OCI-LY1 (cell line): ENCODE results near the gene ALPK1.

Experiments used
- H2AFZ ChIP-seq: fragments of 200-600 bp; sonication (generic), shearing (Covaris generic); 2 replicates; pipeline ENCODE4 v1.6.0; 2014; ENCODE audit warnings: antibody characterized with exemption, mild to moderate bottlenecking, low read length
- H3F3A ChIP-seq: fragments of 200-600 bp; sonication (generic), shearing (Covaris generic); 2 replicates; pipeline ENCODE4 v1.6.0; 2014; ENCODE audit warnings: mild to moderate bottlenecking, antibody characterized with exemption, low read length, moderate library complexity; ENCODE audit not compliant: insufficient read depth
- H3K27ac ChIP-seq: fragments of 200-600 bp; sonication (generic); 2 replicates; pipeline ENCODE4 v1.5.1; 2014; ENCODE audit warnings: low read length, mixed run types, mild to moderate bottlenecking, low read depth; ENCODE audit not compliant: poor library complexity, severe bottlenecking
- H3K27me3 ChIP-seq: fragments of 200-600 bp; sonication (generic); 2 replicates; pipeline ENCODE4 v1.6.0; 2014; ENCODE audit warnings: antibody characterized with exemption, mild to moderate bottlenecking, low read length, moderate library complexity; ENCODE audit not compliant: insufficient read depth
- H3K36me3 ChIP-seq: fragments of 200-600 bp; sonication (generic); 2 replicates; pipeline ENCODE4 v1.6.1; 2014; ENCODE audit warnings: mild to moderate bottlenecking, antibody characterized with exemption, low read length, moderate library complexity, mixed read lengths; ENCODE audit not compliant: insufficient read depth
- H3K4me1 ChIP-seq: fragments of 200-600 bp; sonication (generic); 2 replicates; pipeline ENCODE4 v1.5.1; 2014; ENCODE audit warnings: mild to moderate bottlenecking, low read length, moderate library complexity; ENCODE audit not compliant: insufficient read depth, severe bottlenecking
- H3K4me2 ChIP-seq: fragments of 200-600 bp; sonication (generic), shearing (Covaris generic); 2 replicates; pipeline ENCODE4 v1.6.1; 2014; ENCODE audit warnings: low read length
- H3K4me3 ChIP-seq: fragments of 200-600 bp; sonication (generic); 2 replicates; pipeline ENCODE4 v1.5.1; 2014; ENCODE audit warnings: low read length, low read depth, mild to moderate bottlenecking, mixed read lengths; ENCODE audit not compliant: poor library complexity, severe bottlenecking
- H3K79me2 ChIP-seq: fragments of 200-600 bp; shearing (Covaris generic); 2 replicates; pipeline ENCODE4 v1.6.1; 2016; ENCODE audit warnings: mixed run types, low read length, mixed read lengths; ENCODE audit not compliant: insufficient read depth
- H3K9ac ChIP-seq: fragments of 200-600 bp; sonication (generic), shearing (Covaris generic); 2 replicates; pipeline ENCODE4 v1.6.1; 2014; ENCODE audit warnings: mild to moderate bottlenecking, low read length, mixed read lengths
- H3K9me2 ChIP-seq: fragments of 200-600 bp; sonication (generic), shearing (Covaris generic); 2 replicates; pipeline ENCODE4 v1.6.1; 2014; ENCODE audit warnings: low read depth, mild to moderate bottlenecking, low read length, mixed read lengths
- H3K9me3 ChIP-seq: fragments of 200-600 bp; shearing (Covaris generic); 2 replicates; pipeline ENCODE4 v1.6.1; 2014; ENCODE audit warnings: low read length, mixed read lengths
- H4K20me1 ChIP-seq: fragments of 200-600 bp; sonication (generic), shearing (Covaris generic); 2 replicates; pipeline ENCODE4 v1.6.0; 2016; ENCODE audit warnings: mild to moderate bottlenecking, low read length; ENCODE audit not compliant: insufficient read depth
- EZH2 ChIP-seq: fragments of 200-600 bp; sonication (generic), shearing (Covaris generic); IDR thresholded peaks from 2 replicates; pipeline ENCODE4 v1.8.0; 2017; ENCODE audit warnings: borderline replicate concordance, mixed run types, mild to moderate bottlenecking, antibody characterized with exemption, low read length, moderate library complexity, mixed read lengths
- TF ChIP-seq, protein P1 (sequence below): fragments of 200-600 bp; sonication (generic), shearing (Covaris generic); IDR thresholded peaks from 2 replicates; pipeline ENCODE4 v1.5.1; 2017; ENCODE audit warnings: mild to moderate bottlenecking, antibody characterized with exemption, low read length, moderate library complexity, mixed read lengths

The ALPK1 gene

DNA sequence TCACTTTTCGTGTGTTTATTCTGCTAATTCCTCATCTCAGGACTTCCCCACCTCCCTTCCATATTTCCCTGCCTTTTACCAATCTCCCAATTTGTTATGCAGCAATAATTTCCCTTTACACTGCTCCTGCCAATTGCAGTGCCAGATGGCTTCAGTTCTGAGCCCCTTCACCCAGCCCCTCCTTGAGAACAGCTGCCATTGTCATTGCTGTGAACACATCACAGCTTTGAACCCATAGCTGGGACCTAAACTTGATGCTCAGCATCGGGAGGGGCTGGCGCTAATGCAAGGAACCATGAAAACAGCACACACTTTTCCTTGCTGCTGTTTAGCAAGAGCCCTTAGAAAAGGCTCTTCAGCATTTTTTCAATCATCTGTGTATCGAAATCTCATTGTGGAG lies 104.9 kb downstream of the ALPK1 start:
- no peak overlapping the region for H3K4me3 ChIP-seq
- H3K4me1 ChIP-seq, result no peaks in the 10 kb centered on the region
- H3K9ac ChIP-seq, result no peak overlapping the region
- TF ChIP-seq, protein P1, sequence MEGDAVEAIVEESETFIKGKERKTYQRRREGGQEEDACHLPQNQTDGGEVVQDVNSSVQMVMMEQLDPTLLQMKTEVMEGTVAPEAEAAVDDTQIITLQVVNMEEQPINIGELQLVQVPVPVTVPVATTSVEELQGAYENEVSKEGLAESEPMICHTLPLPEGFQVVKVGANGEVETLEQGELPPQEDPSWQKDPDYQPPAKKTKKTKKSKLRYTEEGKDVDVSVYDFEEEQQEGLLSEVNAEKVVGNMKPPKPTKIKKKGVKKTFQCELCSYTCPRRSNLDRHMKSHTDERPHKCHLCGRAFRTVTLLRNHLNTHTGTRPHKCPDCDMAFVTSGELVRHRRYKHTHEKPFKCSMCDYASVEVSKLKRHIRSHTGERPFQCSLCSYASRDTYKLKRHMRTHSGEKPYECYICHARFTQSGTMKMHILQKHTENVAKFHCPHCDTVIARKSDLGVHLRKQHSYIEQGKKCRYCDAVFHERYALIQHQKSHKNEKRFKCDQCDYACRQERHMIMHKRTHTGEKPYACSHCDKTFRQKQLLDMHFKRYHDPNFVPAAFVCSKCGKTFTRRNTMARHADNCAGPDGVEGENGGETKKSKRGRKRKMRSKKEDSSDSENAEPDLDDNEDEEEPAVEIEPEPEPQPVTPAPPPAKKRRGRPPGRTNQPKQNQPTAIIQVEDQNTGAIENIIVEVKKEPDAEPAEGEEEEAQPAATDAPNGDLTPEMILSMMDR, result no peak
- TF ChIP-seq EZH2, result no peak
- no peaks in the 10 kb centered on the region for H3K9me3 ChIP-seq
- no peaks in the 10 kb centered on the region for H4K20me1 ChIP-seq
- no peak overlapping the region for H3K4me2 ChIP-seq
- H3K27me3 ChIP-seq, result no peaks in the 10 kb centered on the region
- H3K36me3 ChIP-seq, result no peaks in the 10 kb centered on the region
- H2AFZ ChIP-seq, result no peak overlapping the region
- H3K9me2 ChIP-seq, result no peaks in the 10 kb centered on the region
- no peak overlapping the region for H3K27ac ChIP-seq
- no peaks in the 10 kb centered on the region for H3K79me2 ChIP-seq
- H3F3A ChIP-seq, result no peaks in the 10 kb centered on the region

DNA sequence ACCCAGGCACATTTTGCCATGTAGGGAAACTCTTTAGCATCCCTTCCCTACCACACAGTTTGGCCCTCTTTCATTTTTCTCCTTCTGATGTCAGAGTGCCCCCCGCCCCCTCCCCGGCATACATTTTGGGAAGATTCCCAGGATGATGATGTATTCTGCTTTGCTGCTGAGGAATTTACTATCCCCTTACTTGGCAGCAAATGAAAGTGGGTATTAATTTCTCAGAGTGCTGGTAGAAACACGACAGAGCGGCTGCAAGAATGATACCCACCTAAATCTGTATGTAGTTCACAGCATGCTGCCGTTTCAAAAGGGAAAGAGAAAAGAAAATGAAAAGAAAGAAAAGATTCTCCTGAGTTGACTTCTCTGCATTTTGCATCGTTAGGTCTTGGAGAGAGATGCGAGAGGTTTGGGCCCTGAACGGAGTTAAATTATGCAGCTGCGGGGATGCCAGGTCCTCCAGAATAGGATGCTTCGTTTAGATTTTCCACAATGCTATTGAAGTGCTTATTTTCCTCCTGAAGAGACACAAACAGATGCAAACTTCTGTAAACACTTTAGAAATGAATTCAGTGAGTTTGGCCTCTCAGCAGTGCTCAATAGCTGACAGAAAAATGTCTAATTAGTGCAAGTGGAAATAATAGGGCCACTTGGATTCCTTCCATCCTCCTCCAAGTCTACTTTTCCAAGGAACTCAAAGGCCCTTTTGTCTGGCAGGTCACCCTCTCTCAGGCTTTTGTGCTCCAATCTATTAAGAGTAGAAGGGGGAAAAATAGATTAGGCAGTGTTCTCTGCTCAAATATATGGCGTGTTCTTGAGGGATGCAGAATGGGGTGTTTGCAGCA lies 106.2 kb downstream of the ALPK1 start:
- Histone ChIP-seq H3K27me3 (no peaks in the 10 kb centered on the region), H2AFZ (no peak overlapping the region), H3K36me3 (no peaks in the 10 kb centered on the region), H3F3A (no peaks in the 10 kb centered on the region), H3K9me2 (no peaks in the 10 kb centered on the region), H3K4me1 (no peaks in the 10 kb centered on the region), H4K20me1 (no peaks in the 10 kb centered on the region), H3K79me2 (no peaks in the 10 kb centered on the region), H3K9me3 (no peaks in the 10 kb centered on the region), H3K9ac (no peak overlapping the region), H3K4me2 (no peak overlapping the region), H3K27ac (no peak overlapping the region), H3K4me3 (no peak overlapping the region)
- TF ChIP-seq, protein P1, result no peak
- no peak for TF ChIP-seq EZH2

DNA sequence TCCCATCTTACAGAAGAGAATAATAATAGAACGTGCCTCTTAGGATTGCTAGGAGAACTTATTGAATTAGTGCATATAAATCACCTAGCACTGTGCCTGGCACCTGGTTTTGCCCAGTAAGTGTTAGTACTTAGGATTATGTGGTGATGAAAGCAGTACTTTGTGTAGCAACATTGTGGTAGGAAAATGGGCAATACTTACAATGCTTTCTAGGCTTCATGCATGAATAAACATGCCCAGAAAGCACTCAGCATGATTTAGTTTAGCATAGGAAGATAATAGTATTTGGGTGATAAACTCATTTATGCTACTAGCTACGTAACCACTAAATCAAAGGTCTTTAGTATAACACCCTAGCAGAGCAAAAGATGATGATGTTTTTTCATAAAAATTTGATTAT lies 113.2 kb downstream of the ALPK1 start:
- TF ChIP-seq, protein P1, result no peak
- no peak for TF ChIP-seq EZH2
- Histone ChIP-seq H3K4me1 (no peaks in the 10 kb centered on the region), H2AFZ (no peak overlapping the region), H3K9me2 (no peaks in the 10 kb centered on the region), H3K9ac (no peak overlapping the region), H3F3A (no peaks in the 10 kb centered on the region), H3K27ac (no peak overlapping the region), H4K20me1 (no peaks in the 10 kb centered on the region), H3K27me3 (no peaks in the 10 kb centered on the region), H3K36me3 (no peaks in the 10 kb centered on the region), H3K4me2 (no peak overlapping the region), H3K79me2 (no peaks in the 10 kb centered on the region), H3K9me3 (no peaks in the 10 kb centered on the region), H3K4me3 (no peak overlapping the region)
